Suppressor macrophage treated with lipopolysaccharide for 1 hour (primary cell): ENCODE results near the gene TRDN.
"Not testable (repeated sequence)": the region's sequence is repeated elsewhere in the genome, so short reads cannot be mapped to it uniquely, and the experiment has no call there.

Experiments used
- DNase-seq, 3 donors: peaks; one replicate each; pipeline ENCODE4 v3.0.0-alpha.2; 2020 to 2022

Gene TRDN

GRCh38 chr6:123559816-123560215 lies 76.9 kb downstream of the TRDN start:
- DNase-seq = not testable (repeated sequence)

- DNase-seq = not testable (repeated sequence)
Observed at GRCh38 chr6:123557474-123557873, 79.3 kb downstream of the TRDN start.

- DNase-seq = no peak
Observed at GRCh38 chr6:123551939-123552707, 84.6 kb downstream of the TRDN start.

GRCh38 chr6:123550052-123550617 lies 86.6 kb downstream of the TRDN start:
- no peak for DNase-seq

GRCh38 chr6:123549476-123549875 lies 87.3 kb downstream of the TRDN start:
- DNase-seq = no peak

DNA sequence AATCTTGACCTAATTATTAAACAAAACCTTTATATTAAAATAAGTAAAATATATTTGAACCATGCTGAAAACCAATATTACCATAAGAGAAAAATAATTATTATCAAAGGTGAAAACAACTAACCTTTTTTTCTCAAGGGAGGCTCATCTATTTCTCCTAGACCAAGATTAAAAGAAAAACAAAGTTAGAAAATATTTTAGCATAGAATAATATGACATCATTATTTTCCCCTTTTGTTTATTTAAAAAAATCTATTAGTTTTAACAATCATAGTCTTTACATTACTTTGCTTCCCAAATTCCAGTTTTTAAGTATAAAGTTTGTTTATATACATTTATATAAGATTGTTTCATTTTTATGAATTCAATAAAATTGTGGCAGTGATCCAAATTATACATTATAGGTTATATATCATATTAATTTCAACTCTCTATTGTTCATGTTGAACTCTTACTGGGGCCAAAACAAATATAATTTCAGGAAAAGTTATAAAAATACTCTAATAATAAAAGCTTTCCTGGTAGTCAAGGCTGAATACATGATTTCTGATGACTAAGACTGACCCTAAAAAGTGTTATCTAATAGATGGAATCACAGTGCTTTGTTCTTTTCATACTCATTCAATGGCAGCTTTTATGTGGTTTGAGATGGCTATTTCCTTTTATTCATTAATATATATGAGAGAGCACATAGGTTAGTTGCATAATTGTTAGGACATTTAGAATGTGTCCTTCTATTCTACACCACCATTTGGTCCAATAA lies 89.4 kb downstream of the TRDN start:
- no peak for DNase-seq

GRCh38 chr6:123546537-123546936 lies 90.2 kb downstream of the TRDN start:
- no peak for DNase-seq

DNA sequence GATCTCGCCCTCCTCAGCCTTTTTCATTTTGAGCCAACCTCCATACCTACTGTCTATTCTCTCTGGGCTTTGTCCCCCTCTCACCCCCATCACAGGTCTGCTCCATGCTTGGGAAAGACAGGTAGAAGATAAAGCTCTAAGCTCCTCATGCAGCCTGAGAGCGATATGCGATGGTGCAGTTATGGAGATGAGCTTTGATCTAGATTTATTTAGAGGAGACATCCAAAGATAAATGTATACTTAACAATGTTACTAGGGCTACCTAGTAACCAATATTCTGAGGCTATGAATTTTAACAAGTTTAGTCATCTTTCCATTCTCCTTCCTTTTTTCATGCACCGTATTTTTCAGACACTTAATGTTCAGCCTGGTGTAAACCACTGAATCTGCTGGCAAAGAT lies 95.3 kb downstream of the TRDN start:
- DNase-seq = no peak

GRCh38 chr6:123533862-123534648 lies 102.7 kb downstream of the TRDN start:
- no peak for DNase-seq

DNA sequence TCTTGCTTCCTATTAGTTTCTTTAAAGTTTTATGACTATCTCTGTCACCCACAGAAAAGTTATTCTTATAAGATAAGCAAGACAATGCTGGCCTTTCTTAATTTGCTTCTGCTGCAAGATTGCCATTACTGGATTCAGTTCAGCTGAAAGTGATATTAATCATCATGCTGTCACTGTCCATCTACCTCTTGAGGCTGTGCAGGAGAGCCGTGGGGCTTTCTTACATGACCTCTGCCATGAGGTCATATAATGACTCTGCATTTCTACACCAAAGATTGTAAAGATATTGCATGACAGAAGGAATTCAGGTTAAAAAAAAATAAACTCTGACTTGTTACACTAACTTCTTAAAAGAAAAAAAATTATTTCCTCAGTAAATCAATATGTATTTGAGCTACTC lies 106.9 kb downstream of the TRDN start:
- DNase-seq = no peak

DNA sequence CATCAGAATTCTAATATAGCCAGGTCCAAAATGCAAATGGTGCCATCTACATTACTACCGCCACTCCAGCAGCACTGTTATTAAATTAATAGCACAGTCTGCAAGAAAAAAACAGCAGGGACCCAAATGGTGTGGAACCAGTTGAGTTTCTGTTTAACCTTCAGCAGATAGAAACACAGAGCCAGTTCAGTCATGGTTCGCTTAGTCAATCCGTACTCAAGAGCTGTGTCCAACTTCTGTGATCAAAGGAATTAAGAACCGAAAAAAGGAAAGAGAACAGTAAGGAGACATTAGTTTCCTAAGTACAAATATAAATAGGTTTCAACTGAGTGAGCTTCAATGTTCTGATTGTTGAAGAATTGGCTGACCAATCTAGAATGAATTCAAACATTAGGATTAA lies 107.7 kb downstream of the TRDN start:
- no peak for DNase-seq

DNA sequence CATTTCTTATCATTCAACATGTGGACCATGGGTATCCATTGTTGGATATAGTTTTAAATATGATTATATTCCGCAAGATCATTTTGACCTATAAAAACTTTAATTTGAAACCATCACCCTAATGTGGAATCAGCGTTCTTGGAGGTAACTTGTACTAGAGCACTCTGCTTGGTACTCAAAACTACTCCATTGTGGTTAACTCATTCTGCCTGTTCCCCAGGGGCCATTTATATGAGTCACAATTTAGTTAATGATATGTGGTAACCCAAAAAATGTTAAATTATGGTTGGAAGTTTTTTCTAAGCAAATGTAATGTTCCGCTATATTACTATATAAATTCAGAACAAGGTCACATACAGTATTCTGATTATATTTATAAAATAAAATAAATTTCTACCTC lies 109.3 kb downstream of the TRDN start:
- no peak for DNase-seq

DNA sequence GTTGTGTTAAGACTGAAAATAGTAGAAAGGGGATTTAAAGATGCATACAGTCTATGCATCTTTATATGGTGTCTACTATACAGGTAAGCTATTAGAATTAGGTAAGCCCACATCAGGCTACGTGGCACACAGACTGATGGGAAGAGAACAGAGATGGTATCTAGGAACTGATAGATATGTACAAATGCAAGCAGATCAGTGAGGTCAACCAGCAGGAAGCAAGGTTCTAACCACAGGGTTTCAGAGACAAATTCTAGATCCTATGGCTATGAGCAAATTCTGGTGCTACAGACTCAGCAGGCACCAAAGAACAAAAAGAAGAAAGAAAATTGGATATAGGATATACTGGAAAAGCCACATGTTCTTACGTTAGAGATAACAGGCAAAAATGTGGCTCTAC lies 110.6 kb downstream of the TRDN start:
- DNase-seq = no peak

GRCh38 chr6:123524781-123525180 lies 112.0 kb downstream of the TRDN start:
- DNase-seq = no peak

- DNase-seq = no peak
Observed at GRCh38 chr6:123520217-123520616, 116.5 kb downstream of the TRDN start.

- DNase-seq = no peak
Observed at GRCh38 chr6:123519189-123519505, 117.6 kb downstream of the TRDN start.

DNA sequence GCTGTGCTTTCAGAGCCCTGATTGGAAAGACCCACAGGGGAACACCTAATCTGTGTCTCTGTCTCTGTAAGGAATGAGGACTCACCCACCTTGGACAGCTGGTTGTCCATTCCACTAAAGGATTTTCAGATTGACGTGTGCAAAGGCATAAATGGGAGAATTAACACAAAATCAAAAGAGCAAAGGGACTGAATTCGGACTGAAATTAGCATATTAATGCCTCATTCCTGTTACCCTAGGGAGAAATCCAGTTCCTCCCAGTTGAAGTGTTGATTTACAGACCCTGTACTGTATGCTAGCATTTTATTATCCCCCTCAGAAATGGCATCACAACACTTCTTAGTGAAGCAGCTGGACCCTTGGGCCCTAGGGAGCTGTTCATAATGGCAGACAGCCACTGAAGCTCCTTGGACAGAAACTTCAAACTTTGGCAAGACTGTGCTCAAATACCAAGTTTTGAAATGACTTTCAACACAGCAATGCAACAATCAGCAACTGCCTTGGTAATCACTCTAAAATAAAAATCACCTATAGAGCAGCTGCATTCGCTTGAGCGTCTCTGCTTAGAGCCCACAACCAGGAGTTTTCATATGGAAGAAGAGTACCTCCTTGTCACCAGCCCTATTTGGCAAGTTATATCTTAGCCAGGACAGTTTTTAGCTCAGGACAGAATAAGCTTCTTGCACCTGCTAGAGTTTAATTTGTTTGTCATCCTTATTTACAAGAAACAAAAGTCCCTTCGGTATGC lies 118.1 kb downstream of the TRDN start:
- DNase-seq = no peak

- DNase-seq = no peak
Observed at GRCh38 chr6:123515715-123516114, 121.0 kb downstream of the TRDN start.

DNA sequence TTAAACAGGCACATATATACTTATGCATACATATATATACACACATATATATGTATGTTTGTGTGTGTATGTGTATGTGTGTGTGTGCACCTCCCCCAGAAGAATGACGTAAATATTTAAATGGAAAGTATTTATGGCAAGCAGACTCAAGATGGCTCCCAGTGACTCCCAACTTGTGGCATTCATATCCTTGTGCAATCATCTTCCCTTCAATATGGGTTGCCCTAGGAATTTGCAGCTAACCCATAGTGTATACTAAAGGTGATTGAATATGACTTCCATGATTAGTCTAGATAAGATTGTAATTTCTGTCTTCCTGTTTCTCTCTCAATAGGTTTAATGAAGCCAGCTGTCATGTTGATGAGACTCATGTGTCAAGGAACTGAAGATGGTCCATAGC lies 127.6 kb downstream of the TRDN start:
- no peak for DNase-seq

DNA sequence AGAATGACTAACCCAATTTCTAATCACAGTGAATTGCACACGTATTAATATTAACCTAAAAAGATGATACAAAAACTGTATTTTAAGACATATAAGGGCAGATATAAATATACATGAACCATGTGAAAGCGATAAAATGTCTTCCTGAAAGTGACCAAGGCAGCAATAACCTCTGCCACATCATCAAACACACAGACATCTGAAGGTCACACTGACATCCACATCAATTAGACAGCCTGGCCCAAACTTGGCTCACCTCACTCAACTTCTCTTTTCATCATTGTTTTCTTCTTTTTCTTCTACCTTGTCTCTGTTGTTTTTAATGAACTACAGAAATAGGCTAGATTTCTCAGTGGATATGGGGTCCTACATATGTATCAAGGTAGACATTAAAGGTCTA lies 128.5 kb downstream of the TRDN start:
- DNase-seq = no peak

DNA sequence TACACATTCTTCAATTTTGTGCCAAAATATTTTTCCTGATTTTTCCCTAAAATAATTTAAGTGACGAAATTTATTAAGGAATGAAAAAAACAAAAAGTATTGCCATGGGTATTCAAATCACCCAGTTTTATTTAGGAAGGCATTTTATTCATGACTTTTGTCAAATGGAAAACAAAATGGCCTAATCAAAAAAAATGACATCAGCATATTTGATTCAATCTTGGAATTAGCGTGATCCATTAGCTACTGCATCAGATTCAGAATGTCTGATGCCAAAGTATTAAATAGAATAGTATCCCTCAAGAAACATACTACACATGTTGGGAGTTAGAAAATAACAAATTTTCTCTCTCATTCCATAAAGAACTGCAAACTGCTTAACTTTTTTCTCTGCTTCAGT lies 129.2 kb downstream of the TRDN start:
- no peak for DNase-seq

DNA sequence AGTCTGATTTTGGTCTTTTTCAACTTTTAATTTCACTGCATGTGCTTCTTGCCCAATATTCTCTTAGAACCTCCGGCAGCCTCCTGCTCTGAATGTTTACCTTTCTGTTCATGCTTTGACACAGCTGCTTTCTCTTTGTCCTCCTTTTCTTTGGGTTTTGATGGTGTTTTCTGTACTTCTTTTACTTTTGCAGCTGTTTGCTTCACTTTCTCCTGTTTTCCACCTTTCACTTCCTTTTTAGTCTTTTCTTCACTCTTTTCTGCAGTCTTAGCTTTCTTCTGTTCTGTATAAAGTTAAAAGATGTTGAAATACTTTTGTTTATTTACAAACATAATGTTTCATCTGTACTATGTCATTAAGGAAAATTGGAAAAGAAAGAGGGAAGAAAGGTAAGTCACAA lies 133.1 kb downstream of the TRDN start:
- DNase-seq = no peak

DNA sequence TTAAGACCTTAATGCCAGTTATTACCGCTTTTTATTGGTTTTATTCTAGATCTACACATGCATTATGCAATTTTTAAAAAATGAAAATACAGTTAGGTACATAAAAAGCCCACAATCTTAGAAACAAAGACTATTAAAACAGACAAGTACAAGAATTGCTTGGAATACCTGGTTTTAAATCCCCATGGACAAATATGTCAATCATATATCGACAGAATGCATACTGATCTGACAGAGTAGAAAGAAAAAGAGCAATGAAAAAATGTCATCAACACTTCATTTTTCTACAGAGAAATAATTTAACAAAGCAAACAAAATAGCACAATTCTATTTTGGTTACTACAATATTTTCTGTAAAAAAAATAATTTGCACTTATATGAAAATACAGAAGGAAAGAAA lies 139.7 kb downstream of the TRDN start:
- DNase-seq = no peak
